GM12892 (cell line): ENCODE results near the gene RHPN2.
"Not testable (repeated sequence)": the region's sequence is repeated elsewhere in the genome, so short reads cannot be mapped to it uniquely, and the experiment has no call there.

ENCODE experiments used
- DNase-seq: peaks from one replicate; pipeline ENCODE4 v3.0.0; 2011; ENCODE audit not compliant: insufficient read length
- FAIRE-seq: peaks from 2 replicates; lab custom pipeline; 2011; peaks lifted over from hg19 to GRCh38; lab: Jason Lieb, UNC
- POLR2A ChIP-seq: IDR thresholded peaks from 2 replicates; pipeline ENCODE4 v1.6.1; 2011; ENCODE audit warnings: low read depth, low read length, control low read depth
- POLR2AphosphoS5 ChIP-seq: IDR thresholded peaks from 2 replicates; pipeline ENCODE4 v1.6.1; 2011; ENCODE audit warnings: low read depth, low read length, control low read depth
- TAF1 ChIP-seq: IDR thresholded peaks from 2 replicates; pipeline ENCODE4 v1.6.1; 2011; ENCODE audit warnings: low read depth, mild to moderate bottlenecking, control low read depth, low read length, borderline replicate concordance

RHPN2 gene

DNA sequence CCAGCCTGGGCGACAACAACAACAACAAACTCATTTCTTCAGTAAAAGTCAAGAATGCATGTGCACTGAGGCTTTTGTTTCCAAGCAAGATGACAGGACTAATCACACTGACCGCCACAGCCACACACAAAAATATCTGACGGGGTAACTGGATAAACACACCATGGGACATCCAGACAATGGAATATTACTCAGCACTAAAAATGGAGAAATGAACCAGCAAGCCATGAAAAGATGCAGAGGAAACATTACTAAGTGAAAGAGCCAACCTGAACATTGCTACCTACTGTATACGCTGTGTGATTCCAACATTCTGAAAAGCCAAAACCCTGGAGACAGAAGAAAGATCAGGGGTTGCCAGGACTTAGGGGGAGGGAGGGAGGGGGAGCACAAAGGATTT is 56.0 kb downstream of the RHPN2 start:
- DNase-seq, result no peak
- no peak for FAIRE-seq
- TF ChIP-seq TAF1, result no peak
- no peak for TF ChIP-seq POLR2AphosphoS5
- TF ChIP-seq POLR2A, result no peak

DNA sequence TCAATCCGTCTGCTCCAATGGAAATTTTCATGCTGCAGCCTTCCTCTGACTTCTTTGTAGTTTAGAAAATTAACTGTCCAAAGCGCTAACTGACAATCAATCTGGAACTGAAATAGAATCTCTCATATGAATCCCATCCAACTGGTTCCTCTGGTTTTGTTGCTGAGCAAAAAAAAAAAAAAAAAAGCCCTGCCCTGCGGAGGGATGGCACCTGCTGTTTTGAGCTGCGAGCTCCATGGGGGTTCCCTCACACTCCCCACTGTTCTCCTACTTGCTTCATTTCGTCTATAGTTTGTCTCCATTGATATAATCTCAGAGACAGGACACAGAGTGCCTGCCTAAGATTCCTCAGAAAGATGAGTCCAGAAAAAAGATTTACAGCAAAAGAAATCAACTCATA is 59.2 kb downstream of the RHPN2 start:
- TF ChIP-seq TAF1, result no peak
- DNase-seq (no peak), FAIRE-seq (no peak)

GRCh38 chr19:33003424-33004024 is 61.2 kb downstream of the RHPN2 start:
- FAIRE-seq, DNase-seq: not testable (repeated sequence)

- not testable (repeated sequence) for DNase-seq, FAIRE-seq
These were observed 62.4 kb downstream of the RHPN2 start for GRCh38 chr19:33002126-33002865.

- FAIRE-seq (no peak), DNase-seq (no peak)
- TF ChIP-seq POLR2A, result no peak
- no peak for TF ChIP-seq POLR2AphosphoS5
- no peak for TF ChIP-seq TAF1
These were observed 63.8 kb downstream of the RHPN2 start for GRCh38 chr19:33000910-33001309.

GRCh38 chr19:33000510-33000909 is 64.2 kb downstream of the RHPN2 start:
- no peak for DNase-seq
- TF ChIP-seq TAF1 (no peak), POLR2A (no peak), POLR2AphosphoS5 (no peak)
- FAIRE-seq, result no peak

DNA sequence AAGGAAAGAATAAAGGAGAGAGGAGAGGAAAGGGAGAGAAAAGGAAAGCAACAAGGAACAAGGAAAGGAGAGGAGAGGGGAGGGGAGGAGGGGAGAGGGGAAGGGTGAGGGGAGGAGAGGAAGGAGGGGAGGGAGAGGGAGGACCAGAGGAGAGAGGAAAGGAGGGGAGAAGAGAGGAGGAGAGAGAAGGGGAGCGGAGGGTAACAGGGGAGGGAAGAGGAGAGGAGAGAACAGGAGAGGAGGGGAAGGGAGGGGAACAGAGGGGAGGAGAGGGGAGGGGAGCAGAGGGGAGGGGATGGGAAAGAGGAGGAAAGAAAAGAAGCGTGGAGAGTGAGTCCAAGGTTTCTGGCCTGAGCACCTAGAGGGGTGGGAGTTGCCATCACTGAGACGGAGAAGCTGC is 66.0 kb downstream of the RHPN2 start:
- DNase-seq (no peak), FAIRE-seq (no peak)
- TF ChIP-seq POLR2A (no peak), POLR2AphosphoS5 (no peak), TAF1 (no peak)

DNA sequence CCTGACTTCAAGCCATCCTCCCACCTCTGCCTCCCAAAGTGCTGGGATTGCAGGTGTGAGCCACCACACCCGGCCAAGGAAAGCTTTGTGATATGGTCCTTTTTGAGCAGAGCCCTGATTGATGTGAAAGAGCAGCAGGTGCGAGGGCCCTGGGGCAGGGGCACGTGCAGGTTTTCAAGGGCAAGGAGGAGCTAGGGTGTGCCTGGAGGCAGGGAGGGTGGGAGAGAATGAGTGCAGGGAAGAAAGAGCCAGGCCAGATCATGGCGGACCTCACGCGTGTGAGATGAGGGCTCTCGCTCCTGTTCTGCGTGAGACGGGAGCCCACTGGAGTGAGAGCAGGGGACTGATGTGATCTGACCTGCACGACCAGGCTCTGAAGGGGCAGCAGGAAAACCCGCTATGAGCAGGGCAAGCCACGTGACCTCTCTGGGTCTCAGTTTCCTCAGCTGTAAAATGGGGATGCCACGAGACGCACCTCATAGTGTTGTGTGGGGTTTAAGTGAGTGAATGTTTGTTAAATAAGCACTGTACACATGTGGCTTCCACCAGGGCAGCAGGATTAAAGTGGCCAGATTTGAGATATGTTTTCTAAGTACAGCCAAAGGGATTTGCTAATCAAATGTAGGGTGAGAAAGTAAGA is 66.9 kb downstream of the RHPN2 start:
- FAIRE-seq (no peak), DNase-seq (no peak)
- TF ChIP-seq POLR2AphosphoS5, result no peak
- no peak for TF ChIP-seq POLR2A
- no peak for TF ChIP-seq TAF1

DNA sequence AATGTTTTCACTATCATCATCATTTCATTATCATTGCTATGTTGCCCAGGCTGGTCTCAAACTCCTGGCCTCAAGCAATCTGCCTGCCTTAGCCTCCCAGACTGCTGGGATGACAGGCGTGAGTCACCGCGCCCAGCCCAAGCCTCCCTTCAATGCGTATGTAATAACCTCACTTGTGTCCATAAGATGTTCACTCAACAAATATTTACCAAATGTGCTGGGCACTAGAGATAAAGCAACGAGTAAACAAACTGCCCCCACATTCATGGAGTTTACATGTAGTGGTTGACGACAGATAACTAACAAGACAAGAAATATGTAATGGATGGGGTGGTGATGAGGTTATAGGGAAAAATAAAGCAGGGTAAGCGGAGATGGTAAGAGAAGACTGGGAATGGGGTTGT is 67.6 kb downstream of the RHPN2 start:
- DNase-seq, FAIRE-seq: not testable (repeated sequence)

- FAIRE-seq, DNase-seq: not testable (repeated sequence)
These were observed 68.7 kb downstream of the RHPN2 start for GRCh38 chr19:32995966-32996365.

GRCh38 chr19:32988724-32989123 is 76.0 kb downstream of the RHPN2 start:
- DNase-seq, result no peak
- FAIRE-seq, result no peak
- no peak for TF ChIP-seq TAF1

DNA sequence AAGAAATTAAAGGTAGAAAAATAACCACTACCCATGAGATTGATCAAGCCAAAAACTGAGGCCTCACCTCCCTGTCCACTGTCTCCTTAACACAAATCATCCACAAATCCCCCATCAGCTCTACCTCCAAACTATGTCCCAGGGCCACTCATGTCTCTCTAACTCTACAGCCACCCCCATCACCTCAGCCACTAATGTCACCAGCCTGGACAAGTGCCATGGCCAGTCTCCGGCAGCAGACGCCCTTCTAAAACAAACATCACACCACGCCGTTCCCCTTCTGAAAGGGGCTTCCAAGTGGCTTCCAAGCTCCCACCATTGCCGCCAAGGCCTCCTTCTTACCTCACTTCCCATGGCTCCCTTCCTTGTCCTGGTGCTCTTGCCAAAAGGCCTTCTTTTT is 76.4 kb downstream of the RHPN2 start:
- FAIRE-seq, DNase-seq: not testable (repeated sequence)

DNA sequence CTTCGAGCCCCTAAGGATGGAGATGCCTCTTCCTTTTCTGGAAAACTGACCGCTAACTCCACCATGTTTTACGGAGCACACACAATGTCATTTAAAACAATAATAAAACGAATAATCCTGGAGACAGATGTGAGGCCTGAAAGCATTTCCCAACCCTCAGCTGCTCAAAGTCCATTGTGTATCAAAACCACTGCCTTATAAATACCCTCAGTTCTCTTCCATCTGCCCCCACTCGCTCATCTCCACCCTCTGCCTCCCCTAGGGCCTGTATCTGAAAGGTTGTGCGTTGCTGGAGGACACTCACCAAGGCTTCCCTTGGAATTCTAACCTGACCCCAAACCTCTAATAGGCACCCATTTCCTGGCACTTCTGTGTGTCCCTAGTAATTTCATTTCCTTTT is 82.2 kb downstream of the RHPN2 start:
- not testable (repeated sequence) for DNase-seq, FAIRE-seq

GRCh38 chr19:32979807-32980206 is 84.9 kb downstream of the RHPN2 start:
- not testable (repeated sequence) for DNase-seq, FAIRE-seq

DNA sequence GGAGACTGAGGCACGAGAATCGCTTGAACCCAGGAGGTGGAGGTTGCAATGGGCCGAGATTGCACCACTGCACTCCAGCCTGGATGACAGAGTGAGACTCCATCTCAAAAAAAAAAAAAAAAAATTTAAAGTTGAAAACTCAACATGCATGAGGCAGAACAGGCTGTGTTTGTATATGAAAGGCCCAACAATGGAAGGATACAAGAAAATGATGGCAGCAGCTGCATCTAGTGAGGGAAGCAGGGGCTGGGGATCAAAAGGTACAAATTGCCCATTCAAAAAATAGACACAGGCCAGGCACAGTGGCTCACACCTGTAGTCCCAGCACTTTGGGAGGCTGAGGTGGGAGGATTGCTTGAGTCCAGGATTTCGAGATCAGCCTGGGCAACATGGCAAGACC is 86.9 kb downstream of the RHPN2 start:
- DNase-seq, FAIRE-seq: not testable (repeated sequence)
